ENCODE measurements around the gene GRM7.
A peak's percentile ranks its signal among the peaks of the same experiment; 100 is the strongest.

Gene GRM7

GRCh38 chr3:7581831-7582230, 720.9 kb downstream of the GRM7 start:
- no peak for DNase-seq (ENCODE audit: low spot score)

GRCh38 chr3:7585052-7585451, 724.1 kb downstream of the GRM7 start:
- DNase-seq (ENCODE audit: low spot score) = no peak

- DNase-seq (ENCODE audit: low spot score) = no peak
Observed at GRCh38 chr3:7588236-7588635, 727.3 kb downstream of the GRM7 start.

GRCh38 chr3:7589526-7589925, 728.6 kb downstream of the GRM7 start:
- DNase-seq (ENCODE audit: low spot score) = no peak

GRCh38 chr3:7602297-7602696, 741.4 kb downstream of the GRM7 start:
- no peak for DNase-seq (ENCODE audit: low spot score)

- no peak for DNase-seq (ENCODE audit: low spot score)
Observed at GRCh38 chr3:7607083-7607482, 746.2 kb downstream of the GRM7 start.

GRCh38 chr3:7607676-7608075, 746.8 kb downstream of the GRM7 start:
- DNase-seq (ENCODE audit: low spot score) = no peak

- no peak for DNase-seq (ENCODE audit: low spot score)
Observed at GRCh38 chr3:7610634-7611033, 749.7 kb downstream of the GRM7 start.

GRCh38 chr3:7615043-7615442, 754.1 kb downstream of the GRM7 start:
- no peak for DNase-seq (ENCODE audit: low spot score)

- DNase-seq (ENCODE audit: low spot score) = no peak
Observed at GRCh38 chr3:7618606-7619005, 757.7 kb downstream of the GRM7 start.

- DNase-seq (ENCODE audit: low spot score) = no peak
Observed at GRCh38 chr3:7620401-7620800, 759.5 kb downstream of the GRM7 start.

- no peak for DNase-seq (ENCODE audit: low spot score)
Observed at GRCh38 chr3:7621046-7621630, 760.2 kb downstream of the GRM7 start.

GRCh38 chr3:7621651-7622050, 760.7 kb downstream of the GRM7 start:
- no peak for DNase-seq (ENCODE audit: low spot score)

- DNase-seq (ENCODE audit: low spot score) = no peak
Observed at GRCh38 chr3:7625021-7625420, 764.1 kb downstream of the GRM7 start.

GRCh38 chr3:7630351-7630911, 769.5 kb downstream of the GRM7 start:
- peak; percentile 17 for DNase-seq (ENCODE audit: low spot score)

- DNase-seq (ENCODE audit: low spot score) = peak; percentile 45
Observed at GRCh38 chr3:7630925-7631324, 770.0 kb downstream of the GRM7 start.

GRCh38 chr3:7632305-7632704, 771.4 kb downstream of the GRM7 start:
- DNase-seq (ENCODE audit: low spot score) = no peak

- DNase-seq (ENCODE audit: low spot score) = no peak
Observed at GRCh38 chr3:7637694-7638093, 776.8 kb downstream of the GRM7 start.

GRCh38 chr3:7638103-7638502, 777.2 kb downstream of the GRM7 start:
- DNase-seq (ENCODE audit: low spot score) = no peak

- peak; percentile 65 for DNase-seq (ENCODE audit: low spot score)
Observed at GRCh38 chr3:7640787-7641186, 779.9 kb downstream of the GRM7 start.

GRCh38 chr3:7646851-7647250, 785.9 kb downstream of the GRM7 start:
- DNase-seq (ENCODE audit: low spot score) = no peak

- no peak for DNase-seq (ENCODE audit: low spot score)
Observed at GRCh38 chr3:7650466-7650865, 789.6 kb downstream of the GRM7 start.

GRCh38 chr3:7651274-7651673, 790.4 kb downstream of the GRM7 start:
- DNase-seq (ENCODE audit: low spot score) = no peak
